K562 (cell line): ENCODE results near the gene ETS2.

Experiments used
- TCF3 ChIP-seq: sonication (generic); formaldehyde crosslinking; IDR thresholded peaks from 2 replicates; pipeline ENCODE4 v1.4.0; 2020; ENCODE audit warnings: mild to moderate bottlenecking, missing genetic modification reagents
- TEAD2 ChIP-seq: fragments of 450-650 bp; IDR thresholded peaks from 2 replicates; pipeline ENCODE4 v1.6.1; 2016; ENCODE audit warnings: missing genetic modification characterization, control low read depth, missing compliant biosample characterization

GRCh38 chr21:38800924-38801744, 4.6 kb upstream of the ETS2 start:
- no peak for TF ChIP-seq TEAD2 (tag)
- no peak for TF ChIP-seq TCF3 (CRISPR knock-in tag)
